ENCODE data around the gene KPNB1.

KPNB1 gene

GRCh38 chr17:47698749-47699535 is 49.2 kb downstream of the KPNB1 start:
- peak; percentile 9 to 26 for DNase-seq

GRCh38 chr17:47699536-47699840 is 49.8 kb downstream of the KPNB1 start:
- DNase-seq = no peak

- no peak for DNase-seq
Measured at GRCh38 chr17:47700471-47701449, 51.0 kb downstream of the KPNB1 start.

- DNase-seq = no peak
Measured at GRCh38 chr17:47701608-47702007, 51.9 kb downstream of the KPNB1 start.

- DNase-seq = no peak
Measured at GRCh38 chr17:47702391-47702995, 52.8 kb downstream of the KPNB1 start.

DNA sequence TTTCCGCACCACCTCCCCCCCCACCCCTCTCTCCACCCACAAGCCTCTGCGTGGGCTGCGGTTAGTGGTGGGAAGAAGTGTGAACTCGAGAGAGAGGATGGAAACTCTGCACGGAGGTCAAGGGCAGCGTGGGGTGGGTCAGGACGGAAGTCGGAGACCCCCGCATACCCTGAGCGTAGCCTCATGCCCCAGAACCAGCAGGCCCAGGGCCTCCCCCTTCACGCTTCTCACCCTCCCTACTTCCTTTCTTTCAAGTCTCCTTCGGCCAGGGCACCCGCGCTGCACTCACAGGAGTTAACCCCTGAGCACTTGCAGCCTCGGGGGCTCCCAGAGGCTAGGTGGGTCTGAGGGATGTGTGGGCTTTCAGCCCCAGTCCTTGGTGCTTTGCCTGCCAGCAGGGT is 53.5 kb downstream of the KPNB1 start:
- no peak for DNase-seq

DNA sequence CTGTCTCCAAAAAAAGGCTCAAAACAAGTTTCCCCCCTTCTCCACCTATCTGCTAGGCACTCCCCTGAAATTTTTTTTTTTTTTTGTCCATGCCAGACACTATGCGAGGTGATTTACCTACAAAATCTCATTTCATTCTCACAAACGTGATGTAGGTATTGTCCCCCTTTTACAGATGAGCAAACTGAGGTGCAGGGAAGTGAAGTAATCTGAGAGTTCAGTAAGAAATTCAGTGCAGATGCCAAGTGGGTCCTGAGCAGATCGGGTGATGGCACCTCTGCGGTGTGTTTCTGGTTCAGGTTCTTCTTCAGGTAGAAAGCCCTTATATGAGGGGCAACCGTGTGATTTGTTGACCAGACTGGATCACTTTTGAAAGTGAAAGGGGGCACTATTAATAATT is 54.0 kb downstream of the KPNB1 start:
- DNase-seq = no peak

- DNase-seq = no peak
Measured at GRCh38 chr17:47704116-47704515, 54.4 kb downstream of the KPNB1 start.

DNA sequence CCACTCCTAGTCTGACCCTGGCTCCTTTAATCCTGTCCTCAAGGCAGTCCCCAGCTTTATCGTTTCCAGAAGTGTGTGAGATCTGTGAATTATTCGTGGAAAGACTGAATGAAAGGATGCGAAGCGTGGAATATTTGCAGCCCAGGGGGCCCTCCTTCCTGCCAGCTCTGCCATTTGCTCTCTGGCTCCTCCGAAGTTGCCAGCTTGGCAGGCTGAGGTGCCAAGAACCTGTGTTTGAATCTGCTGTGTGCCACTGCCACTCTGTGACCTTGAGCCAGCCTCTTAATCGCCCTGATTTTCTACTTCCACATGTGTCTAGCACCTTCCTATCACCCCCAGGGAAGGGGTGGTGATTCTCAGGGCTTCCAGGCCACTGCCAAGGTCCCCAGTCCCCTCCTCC is 55.0 kb downstream of the KPNB1 start:
- no peak for DNase-seq

DNA sequence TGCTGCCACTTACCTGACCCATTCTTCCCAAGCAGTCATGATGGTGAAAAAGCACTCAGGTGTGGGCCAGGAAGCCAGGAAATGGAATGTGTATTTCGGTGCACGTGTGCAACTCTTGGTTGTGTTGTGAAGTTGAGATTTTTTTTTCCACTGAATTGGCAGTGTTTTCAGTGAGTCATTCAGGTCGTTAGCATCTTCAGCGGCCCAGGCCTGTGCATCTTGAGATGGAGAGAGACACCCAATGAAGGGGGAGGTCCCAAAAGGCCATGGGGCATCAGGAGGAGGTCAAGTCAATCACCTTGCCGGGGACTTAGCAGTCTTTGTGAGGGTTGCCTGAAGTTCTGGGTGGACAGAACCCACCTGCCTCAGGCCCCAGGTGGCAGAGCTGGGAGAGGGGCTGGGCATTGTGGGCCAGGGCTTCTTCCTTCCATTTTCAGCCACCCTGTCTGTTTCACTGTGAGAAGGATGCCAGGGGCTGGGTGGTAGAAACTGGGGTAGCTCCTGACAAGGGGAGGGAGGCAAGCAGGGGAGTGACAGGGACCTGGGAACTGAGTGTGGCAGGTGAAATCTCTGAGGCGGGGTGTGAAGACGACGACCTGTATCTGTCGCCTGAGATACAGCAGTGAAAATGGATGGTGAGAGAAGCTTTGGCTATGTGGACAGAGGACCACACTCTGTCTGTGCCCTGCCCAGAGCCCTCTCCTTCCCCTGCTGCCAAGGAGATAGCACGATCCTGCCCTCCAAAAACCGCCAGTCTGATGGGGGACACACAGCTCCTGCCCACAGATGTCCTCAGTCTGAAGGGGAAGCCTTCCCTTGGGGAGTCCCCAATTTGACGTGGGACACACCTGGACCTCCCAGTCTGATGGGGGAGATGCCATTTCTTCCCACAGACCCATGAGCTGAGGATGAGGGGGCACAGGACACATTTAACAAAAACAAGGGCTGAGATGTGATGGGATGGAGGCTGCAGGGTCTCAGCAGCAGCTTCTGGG is 56.1 kb downstream of the KPNB1 start:
- no peak for DNase-seq

- DNase-seq = no peak
Measured at GRCh38 chr17:47707056-47707804, 57.5 kb downstream of the KPNB1 start.

GRCh38 chr17:47707884-47708283 is 58.2 kb downstream of the KPNB1 start:
- no peak for DNase-seq

- DNase-seq = no peak
Measured at GRCh38 chr17:47708312-47708863, 58.7 kb downstream of the KPNB1 start.

DNA sequence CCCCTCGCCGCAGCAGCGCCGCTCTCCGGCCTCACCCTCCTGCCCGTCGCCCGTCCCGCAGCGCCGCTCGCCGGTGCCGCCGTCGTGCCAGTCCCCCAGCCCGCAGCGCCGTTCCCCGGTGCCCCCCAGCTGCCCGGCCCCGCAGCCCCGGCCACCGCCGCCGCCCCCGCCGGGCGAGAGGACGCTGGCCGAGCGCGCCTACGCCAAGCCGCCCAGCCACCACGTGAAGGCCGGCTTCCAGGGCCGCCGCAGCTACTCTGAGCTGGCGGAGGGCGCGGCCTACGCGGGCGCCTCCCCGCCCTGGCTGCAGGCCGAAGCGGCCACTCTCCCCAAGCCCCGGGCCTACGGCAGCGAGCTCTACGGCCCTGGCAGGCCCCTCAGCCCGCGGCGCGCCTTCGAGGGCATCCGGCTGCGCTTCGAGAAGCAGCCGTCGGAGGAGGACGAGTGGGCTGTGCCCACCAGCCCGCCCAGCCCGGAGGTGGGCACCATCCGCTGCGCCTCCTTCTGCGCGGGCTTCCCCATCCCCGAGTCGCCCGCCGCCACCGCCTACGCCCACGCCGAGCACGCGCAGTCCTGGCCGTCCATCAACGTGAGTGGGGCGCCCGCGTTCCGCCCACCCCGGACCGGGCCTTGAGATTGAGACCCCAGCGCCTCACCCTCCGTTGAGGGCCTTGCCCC is 59.3 kb downstream of the KPNB1 start:
- no peak for DNase-seq

DNA sequence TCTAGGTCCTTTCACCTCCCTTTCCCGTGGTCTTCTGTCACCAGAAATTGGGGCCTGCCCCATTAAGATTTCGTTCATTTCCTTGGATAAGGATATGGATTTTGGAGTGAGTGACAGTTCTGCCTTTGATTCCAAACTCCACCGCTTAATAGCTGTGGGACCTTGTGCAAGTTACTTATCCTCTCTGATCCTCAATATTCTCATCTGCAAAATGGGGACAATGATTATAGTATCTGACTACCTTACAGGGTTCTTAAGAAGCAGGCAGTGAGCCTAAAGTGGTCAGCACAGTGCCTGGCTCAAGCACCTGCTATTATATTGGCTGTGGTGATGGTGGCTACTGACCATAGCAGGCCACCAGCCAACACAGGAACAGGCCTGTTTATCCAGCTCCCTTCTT is 59.9 kb downstream of the KPNB1 start:
- DNase-seq = no peak

DNA sequence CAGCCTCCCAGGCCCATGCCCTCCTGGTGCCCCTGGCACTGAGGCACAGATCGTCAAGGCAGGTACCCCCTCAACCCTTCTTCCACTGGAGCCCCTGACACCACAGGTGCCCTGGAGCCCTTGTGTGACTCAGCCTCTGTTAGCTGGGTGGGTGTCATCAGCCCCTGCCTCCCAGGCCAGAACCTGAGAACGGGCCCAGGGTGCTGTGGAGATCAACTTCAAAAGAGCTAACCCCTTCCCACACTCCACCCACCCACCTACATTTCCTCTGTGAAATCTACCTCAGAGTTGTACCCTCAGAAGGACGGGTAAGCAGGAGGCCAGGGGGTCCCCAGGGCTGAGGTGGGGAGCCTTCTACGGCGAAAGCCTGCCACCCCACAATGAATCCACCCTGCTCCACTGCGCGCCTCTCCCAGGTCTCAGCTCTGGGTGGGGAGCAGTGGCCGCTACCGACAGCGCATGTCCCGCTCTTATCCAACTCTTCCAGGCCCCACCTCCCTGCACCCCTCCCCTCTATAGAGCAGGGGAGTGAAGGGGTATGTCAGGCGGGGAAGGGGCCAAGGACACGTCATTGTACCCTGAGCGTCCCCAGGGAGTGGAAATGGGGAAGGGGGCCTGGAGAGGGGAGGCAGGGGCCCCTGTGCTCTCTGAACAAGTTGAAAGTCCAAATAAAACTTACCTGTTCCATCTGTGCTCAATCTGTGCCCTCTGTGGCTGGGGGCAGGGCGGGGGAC is 61.8 kb downstream of the KPNB1 start:
- DNase-seq = no peak

DNA sequence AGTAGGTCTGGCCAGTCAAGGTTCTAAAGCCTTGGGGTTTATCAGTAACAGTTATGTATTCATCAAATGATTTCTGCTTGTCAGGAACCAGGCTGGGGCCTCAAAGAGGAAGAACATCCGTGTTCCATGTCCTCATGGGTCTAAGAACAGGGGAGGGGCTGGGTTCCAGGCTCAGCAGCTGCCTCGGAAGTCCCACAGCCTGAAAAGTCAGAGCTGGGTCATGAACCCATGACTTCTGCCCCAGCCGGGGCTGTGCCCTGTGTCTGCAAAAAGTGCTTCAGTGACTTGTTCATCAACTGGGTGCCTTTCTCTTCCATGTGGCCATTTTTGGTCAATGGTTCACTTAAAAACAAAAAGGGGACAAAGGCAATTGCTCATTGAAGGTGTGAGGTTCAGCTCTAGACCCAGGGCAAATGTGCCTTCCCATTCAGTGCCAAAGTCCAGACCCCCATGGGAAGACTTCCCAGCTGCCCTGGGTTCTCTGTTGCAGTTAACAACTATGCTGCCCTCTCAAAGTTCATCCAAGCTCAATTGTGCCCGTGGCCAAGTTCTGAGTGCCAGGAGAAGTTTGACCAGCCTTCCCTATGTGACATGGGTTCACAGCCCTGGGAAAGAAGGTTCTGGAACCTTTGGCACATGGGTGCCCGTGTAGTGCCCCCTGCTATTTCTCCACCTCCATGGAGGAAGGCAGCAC is 62.8 kb downstream of the KPNB1 start:
- no peak for DNase-seq

DNA sequence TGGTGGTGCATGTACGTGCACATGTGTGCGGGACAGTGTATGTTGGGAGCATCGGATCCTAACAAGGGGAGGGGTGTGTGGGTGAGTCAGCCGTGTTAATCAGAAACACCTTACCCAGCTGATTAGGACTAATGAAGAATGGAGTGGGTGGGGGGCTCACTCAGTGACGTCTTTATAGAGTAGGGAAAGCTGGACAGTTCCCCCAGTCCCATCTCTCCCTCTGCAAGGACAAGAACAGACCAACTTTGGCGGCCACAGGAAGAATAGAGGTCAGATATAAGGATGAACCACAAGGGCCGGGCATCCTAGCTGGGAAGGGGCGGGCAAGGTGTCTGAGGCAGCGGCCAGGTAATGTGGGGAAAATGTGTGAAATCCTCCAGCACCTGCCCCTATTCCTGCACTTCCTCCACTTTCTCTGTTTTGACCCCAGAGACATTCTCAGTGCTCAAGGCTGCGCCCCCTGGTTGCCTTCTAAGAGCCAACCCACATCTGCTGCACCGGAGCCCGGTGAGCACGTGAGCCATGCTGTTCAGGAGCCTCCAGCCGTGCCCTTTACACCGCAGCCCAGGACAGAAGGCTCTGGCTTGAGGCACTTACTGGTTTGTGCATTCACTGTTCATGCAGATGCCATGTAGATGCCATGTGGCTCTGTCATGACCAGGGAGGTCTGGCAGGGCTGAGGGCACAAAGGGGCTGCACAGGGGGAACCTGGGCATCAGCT is 64.4 kb downstream of the KPNB1 start:
- no peak for DNase-seq
